ENCODE data around the gene TMPRSS5.

- no peak for TF ChIP-seq EZH2 (IDR thresholded peaks at IDR 0.05)
- TF ChIP-seq, protein P1, sequence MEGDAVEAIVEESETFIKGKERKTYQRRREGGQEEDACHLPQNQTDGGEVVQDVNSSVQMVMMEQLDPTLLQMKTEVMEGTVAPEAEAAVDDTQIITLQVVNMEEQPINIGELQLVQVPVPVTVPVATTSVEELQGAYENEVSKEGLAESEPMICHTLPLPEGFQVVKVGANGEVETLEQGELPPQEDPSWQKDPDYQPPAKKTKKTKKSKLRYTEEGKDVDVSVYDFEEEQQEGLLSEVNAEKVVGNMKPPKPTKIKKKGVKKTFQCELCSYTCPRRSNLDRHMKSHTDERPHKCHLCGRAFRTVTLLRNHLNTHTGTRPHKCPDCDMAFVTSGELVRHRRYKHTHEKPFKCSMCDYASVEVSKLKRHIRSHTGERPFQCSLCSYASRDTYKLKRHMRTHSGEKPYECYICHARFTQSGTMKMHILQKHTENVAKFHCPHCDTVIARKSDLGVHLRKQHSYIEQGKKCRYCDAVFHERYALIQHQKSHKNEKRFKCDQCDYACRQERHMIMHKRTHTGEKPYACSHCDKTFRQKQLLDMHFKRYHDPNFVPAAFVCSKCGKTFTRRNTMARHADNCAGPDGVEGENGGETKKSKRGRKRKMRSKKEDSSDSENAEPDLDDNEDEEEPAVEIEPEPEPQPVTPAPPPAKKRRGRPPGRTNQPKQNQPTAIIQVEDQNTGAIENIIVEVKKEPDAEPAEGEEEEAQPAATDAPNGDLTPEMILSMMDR (IDR thresholded peaks at IDR 0.05), result no peak
Observed at GRCh38 chr11:113664069-113664980, 41.8 kb downstream of the TMPRSS5 start.
